ENCODE measurements around the gene CNOT9.

The CNOT9 gene

GRCh38 chr2:218564056-218564455 is 4.6 kb upstream of the CNOT9 start:
- no peak for TF ChIP-seq YY1 (IDR thresholded peaks at IDR 0.05; ENCODE audit: low read depth)
- TF ChIP-seq NFIC (IDR thresholded peaks at IDR 0.05) = no peak
- TF ChIP-seq EGR1 (IDR thresholded peaks at IDR 0.05) = no peak
- TF ChIP-seq TEAD4 (IDR thresholded peaks at IDR 0.05) = no peak
- no peak for TF ChIP-seq ZBTB7A (IDR thresholded peaks at IDR 0.05; ENCODE audit: low read depth)
- no peak for TF ChIP-seq CREB1 (IDR thresholded peaks at IDR 0.05; ENCODE audit: low read depth)
- no peak for TF ChIP-seq TCF12 (IDR thresholded peaks at IDR 0.05; ENCODE audit: low read depth)
- no peak for TF ChIP-seq RAD21 (IDR thresholded peaks at IDR 0.05; ENCODE audit: low read depth)
- TF ChIP-seq FOXM1 (IDR thresholded peaks at IDR 0.05; ENCODE audit: borderline replicate concordance, low read depth) = no peak
- no peak for TF ChIP-seq USF1 (IDR thresholded peaks at IDR 0.05)
- TF ChIP-seq REST (IDR thresholded peaks at IDR 0.05; ENCODE audit: low read depth) = no peak
- no peak for TF ChIP-seq TAF1 (IDR thresholded peaks at IDR 0.05; ENCODE audit: low read depth)
- TF ChIP-seq EP300 (IDR thresholded peaks at IDR 0.05; ENCODE audit: borderline replicate concordance) = no peak
- TF ChIP-seq, protein P1, sequence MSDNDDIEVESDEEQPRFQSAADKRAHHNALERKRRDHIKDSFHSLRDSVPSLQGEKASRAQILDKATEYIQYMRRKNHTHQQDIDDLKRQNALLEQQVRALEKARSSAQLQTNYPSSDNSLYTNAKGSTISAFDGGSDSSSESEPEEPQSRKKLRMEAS (IDR thresholded peaks at IDR 0.05) = no peak

- TF ChIP-seq TCF12 (IDR thresholded peaks at IDR 0.05; ENCODE audit: low read depth) = no peak
Observed at GRCh38 chr2:218566296-218566695, 2.3 kb upstream of the CNOT9 start.

- 0 out of 2 replicates have a peak, but pooled peaks have one; percentile 45 for TF ChIP-seq EGR1 (IDR thresholded peaks at IDR 0.05)
- no peak for TF ChIP-seq NFIC (IDR thresholded peaks at IDR 0.05)
- TF ChIP-seq USF1 (IDR thresholded peaks at IDR 0.05) = no peak
Observed at GRCh38 chr2:218567797-218568189, 846 bp upstream of the CNOT9 start.

- TF ChIP-seq TCF12 (IDR thresholded peaks at IDR 0.05; ENCODE audit: low read depth) (0 out of 2 replicates have a peak, but pooled peaks have one; percentile 3), REST (IDR thresholded peaks at IDR 0.05; ENCODE audit: low read depth) (0 out of 2 replicates have a peak, but pooled peaks have one; percentile 3), FOXM1 (IDR thresholded peaks at IDR 0.05; ENCODE audit: borderline replicate concordance, low read depth) (peak; percentile 14; the same call in 1 of the 2 replicates), EP300 (IDR thresholded peaks at IDR 0.05; ENCODE audit: borderline replicate concordance) (no peak)
Observed at GRCh38 chr2:218569038-218569431, 396 bp downstream of the CNOT9 start.

GRCh38 chr2:218569661-218570500 is 1.2 kb downstream of the CNOT9 start:
- 0 out of 2 replicates have a peak, but pooled peaks have one; percentile 29 for TF ChIP-seq USF1 (IDR thresholded peaks at IDR 0.05)
- TF ChIP-seq, protein P1 (IDR thresholded peaks at IDR 0.05) = no peak

GRCh38 chr2:218570850-218571249 is 2.2 kb downstream of the CNOT9 start:
- no peak for TF ChIP-seq CEBPB (IDR thresholded peaks at IDR 0.05)
- no peak for TF ChIP-seq TEAD4 (IDR thresholded peaks at IDR 0.05)
- TF ChIP-seq TCF12 (IDR thresholded peaks at IDR 0.05; ENCODE audit: low read depth) = no peak
- TF ChIP-seq, protein P1 (IDR thresholded peaks at IDR 0.05) = no peak
- no peak for TF ChIP-seq RAD21 (IDR thresholded peaks at IDR 0.05; ENCODE audit: low read depth)
- TF ChIP-seq TAF1 (IDR thresholded peaks at IDR 0.05; ENCODE audit: low read depth) = no peak
- TF ChIP-seq ZBTB7A (IDR thresholded peaks at IDR 0.05; ENCODE audit: low read depth) = no peak
- no peak for TF ChIP-seq EGR1 (IDR thresholded peaks at IDR 0.05)
- TF ChIP-seq FOXM1 (IDR thresholded peaks at IDR 0.05; ENCODE audit: borderline replicate concordance, low read depth) = no peak
- no peak for TF ChIP-seq YY1 (IDR thresholded peaks at IDR 0.05; ENCODE audit: low read depth)

All from Ishikawa (cell line).